Measurements from ENCODE around the gene CBLB.

GRCh38 chr3:105816833-105817232 lies 52.0 kb downstream of the CBLB start:
- no peak for TF ChIP-seq POLR2A (IDR thresholded peaks at IDR 0.05)
- TF ChIP-seq, protein P1, sequence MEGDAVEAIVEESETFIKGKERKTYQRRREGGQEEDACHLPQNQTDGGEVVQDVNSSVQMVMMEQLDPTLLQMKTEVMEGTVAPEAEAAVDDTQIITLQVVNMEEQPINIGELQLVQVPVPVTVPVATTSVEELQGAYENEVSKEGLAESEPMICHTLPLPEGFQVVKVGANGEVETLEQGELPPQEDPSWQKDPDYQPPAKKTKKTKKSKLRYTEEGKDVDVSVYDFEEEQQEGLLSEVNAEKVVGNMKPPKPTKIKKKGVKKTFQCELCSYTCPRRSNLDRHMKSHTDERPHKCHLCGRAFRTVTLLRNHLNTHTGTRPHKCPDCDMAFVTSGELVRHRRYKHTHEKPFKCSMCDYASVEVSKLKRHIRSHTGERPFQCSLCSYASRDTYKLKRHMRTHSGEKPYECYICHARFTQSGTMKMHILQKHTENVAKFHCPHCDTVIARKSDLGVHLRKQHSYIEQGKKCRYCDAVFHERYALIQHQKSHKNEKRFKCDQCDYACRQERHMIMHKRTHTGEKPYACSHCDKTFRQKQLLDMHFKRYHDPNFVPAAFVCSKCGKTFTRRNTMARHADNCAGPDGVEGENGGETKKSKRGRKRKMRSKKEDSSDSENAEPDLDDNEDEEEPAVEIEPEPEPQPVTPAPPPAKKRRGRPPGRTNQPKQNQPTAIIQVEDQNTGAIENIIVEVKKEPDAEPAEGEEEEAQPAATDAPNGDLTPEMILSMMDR (IDR thresholded peaks at IDR 0.05): no peak

Data from right lobe of liver (tissue), 4 donors.